IMR-90 (cell line): ENCODE results near the gene MGAT5. TPM values are rescaled to one million over a fixed set of nuclear protein-coding genes. Genes with fewer than 3 reads are reported as not detected.

ENCODE experiments used
- ATAC-seq: fragments of 200-7000 bp; cut with Tn5 transposase; 2 replicates; pipeline ENCODE4 v1.9.1; 2020; ENCODE audit warnings: low read depth, mild to moderate bottlenecking, moderate library complexity
- BruUV-seq: library from RNA; stranded (reverse); fragments of 400-500 nt; replicated peaks from 2 replicates; lab custom pipeline; 2021; lab: Mats Ljungman, UMichigan
- CTCF ChIA-PET: fragments of 300-600 bp; formaldehyde crosslinking; extraction: SDS; loops from one replicate; lab custom pipeline; 2021; ENCODE audit warnings: antibody characterized with exemption; lab: Yijun Ruan, JAX
- POLR2A ChIA-PET: fragments of 300-600 bp; sonication (Branson Sonifier 250); formaldehyde crosslinking; loops from one replicate; lab custom pipeline; 2022; ENCODE audit warnings: antibody characterized with exemption; ENCODE audit not compliant: unreplicated experiment; lab: Charles Lee
- DNase-seq: peaks from one replicate; pipeline ENCODE4 v3.0.0; 2013
- H2AFZ ChIP-seq: replicated peaks from 2 replicates; pipeline ENCODE3; 2013; ENCODE audit warnings: low read length, mild to moderate bottlenecking; ENCODE audit not compliant: poor library complexity
- H2AK5ac ChIP-seq: 2 replicates; pipeline ENCODE4 v1.6.1; 2013; ENCODE audit warnings: low read depth, low read length, inconsistent platforms
- H2AK9ac ChIP-seq: replicated peaks from 2 replicates; pipeline ENCODE3; 2013; ENCODE audit warnings: mild to moderate bottlenecking, low read depth, low read length, moderate library complexity; ENCODE audit not compliant: poor library complexity
- H2BK120ac ChIP-seq: 2 replicates; pipeline ENCODE4 v1.6.1; 2013; ENCODE audit warnings: low read depth, low read length, inconsistent platforms
- H2BK15ac ChIP-seq: 3 replicates; pipeline ENCODE4 v1.6.1; 2013; ENCODE audit warnings: low read depth, low read length, inconsistent platforms
- H2BK20ac ChIP-seq: 2 replicates; pipeline ENCODE4 v1.6.1; 2013; ENCODE audit warnings: low read depth, mild to moderate bottlenecking, inconsistent platforms, low read length, moderate library complexity
- H2BK5ac ChIP-seq: 2 replicates; pipeline ENCODE4 v1.6.1; 2013; ENCODE audit warnings: mild to moderate bottlenecking, low read depth, low read length, inconsistent platforms; ENCODE audit not compliant: poor library complexity, severe bottlenecking
- H3K14ac ChIP-seq: replicated peaks from 2 replicates; pipeline ENCODE4 v1.6.1; 2013; ENCODE audit warnings: low read depth, low read length, inconsistent platforms
- H3K18ac ChIP-seq: 2 replicates; pipeline ENCODE4 v1.6.1; 2013; ENCODE audit warnings: low read depth, low read length, control low read depth
- H3K23ac ChIP-seq: 2 replicates; pipeline ENCODE4 v1.6.1; 2013; ENCODE audit warnings: low read depth, low read length, inconsistent platforms
- H3K27ac ChIP-seq: 2 replicates; pipeline ENCODE4 v1.5.1; 2013; ENCODE audit warnings: mild to moderate bottlenecking, control low read depth, low read length; ENCODE audit not compliant: insufficient read depth
- H3K27me3 ChIP-seq: 2 replicates; pipeline ENCODE4 v1.6.1; 2013; ENCODE audit warnings: low read length; ENCODE audit not compliant: control insufficient read depth, insufficient read depth
- H3K36me3 ChIP-seq: 2 replicates; pipeline ENCODE4 v1.6.1; 2013; ENCODE audit warnings: low read length, mixed read lengths; ENCODE audit not compliant: control insufficient read depth, insufficient read depth
- H3K4ac ChIP-seq: 2 replicates; pipeline ENCODE4 v1.6.1; 2013; ENCODE audit warnings: low read depth, low read length, inconsistent platforms
- H3K4me1 ChIP-seq: 2 replicates; pipeline ENCODE4 v1.6.1; 2013; ENCODE audit warnings: low read length, mixed read lengths; ENCODE audit not compliant: control insufficient read depth, insufficient read depth
- H3K4me2 ChIP-seq: 2 replicates; pipeline ENCODE4 v1.6.1; 2013; ENCODE audit warnings: low read depth, mild to moderate bottlenecking, control low read depth, low read length, moderate library complexity
- H3K4me3 ChIP-seq: 2 replicates; pipeline ENCODE4 v1.5.1; 2013; ENCODE audit warnings: low read depth, mild to moderate bottlenecking, control low read depth, low read length, moderate library complexity; ENCODE audit not compliant: insufficient read depth
- H3K56ac ChIP-seq: 2 replicates; pipeline ENCODE4 v1.6.1; 2013; ENCODE audit warnings: low read length, inconsistent platforms; ENCODE audit not compliant: insufficient read depth; ENCODE audit errors: extremely low read depth
- H3K79me1 ChIP-seq, 2 experiments: 2 replicates each; pipeline ENCODE4 v1.6.1; 2013; ENCODE audit warnings: low read length in 2 of 2, inconsistent platforms in 1 of 2, low read depth in 1 of 2
- H3K9ac ChIP-seq: 2 replicates; pipeline ENCODE4 v1.6.1; 2013; ENCODE audit warnings: low read depth, low read length, control low read depth
- H3K9me1 ChIP-seq: 2 replicates; pipeline ENCODE4 v1.6.1; 2013; ENCODE audit warnings: low read length, inconsistent platforms; ENCODE audit not compliant: insufficient read depth
- H3K9me3 ChIP-seq: 2 replicates; pipeline ENCODE4 v1.6.1; 2013; ENCODE audit warnings: low read length; ENCODE audit not compliant: control insufficient read depth, insufficient read depth
- H4K20me1 ChIP-seq: 2 replicates; pipeline ENCODE4 v1.6.1; 2013; ENCODE audit warnings: low read length, inconsistent platforms; ENCODE audit not compliant: insufficient read depth
- H4K5ac ChIP-seq: 2 replicates; pipeline ENCODE4 v1.6.1; 2013; ENCODE audit warnings: mild to moderate bottlenecking, low read depth, low read length, control low read depth
- H4K8ac ChIP-seq, 2 experiments: 2 replicates each; pipeline ENCODE4 v1.6.1; 2013; ENCODE audit warnings: low read depth in 2 of 2, low read length in 2 of 2, control low read depth in 1 of 2, inconsistent platforms in 1 of 2
- H4K91ac ChIP-seq: 2 replicates; pipeline ENCODE4 v1.6.1; 2013; ENCODE audit warnings: low read depth, low read length, inconsistent platforms; ENCODE audit not compliant: insufficient read depth
- CEBPB ChIP-seq: IDR thresholded peaks from 2 replicates; pipeline ENCODE4 v1.6.1; 2012; ENCODE audit warnings: low read depth, low read length, improper control_type of control experiment
- CHD1 ChIP-seq: IDR thresholded peaks from 2 replicates; pipeline ENCODE4 v1.6.1; 2012; ENCODE audit warnings: low read depth, low read length, improper control_type of control experiment
- CTCF ChIP-seq: conservative IDR thresholded peaks from 2 replicates; pipeline ENCODE4 v1.5.1; 2012; ENCODE audit warnings: mild to moderate bottlenecking, low read depth, low read length, improper control_type of control experiment
- MXI1 ChIP-seq: IDR thresholded peaks from 2 replicates; pipeline ENCODE4 v1.6.1; 2012; ENCODE audit warnings: low read depth, mild to moderate bottlenecking, low read length, moderate library complexity, borderline replicate concordance
- NFE2L2 ChIP-seq: fragments of 150-350 bp; IDR thresholded peaks from 2 replicates; pipeline ENCODE4 v1.6.1; 2016; ENCODE audit warnings: low read depth, mild to moderate bottlenecking, low read length
- POLR2A ChIP-seq: IDR thresholded peaks from 2 replicates; pipeline ENCODE4 v1.6.1; 2012; ENCODE audit warnings: mild to moderate bottlenecking, low read depth, low read length
- RAD21 ChIP-seq: IDR thresholded peaks from 2 replicates; pipeline ENCODE4 v1.6.1; 2012; ENCODE audit warnings: low read length, improper control_type of control experiment
- SMC3 ChIP-seq: fragments of 150-350 bp; IDR thresholded peaks from 2 replicates; pipeline ENCODE4 v1.6.1; 2016; ENCODE audit warnings: low read depth, mild to moderate bottlenecking, antibody characterized with exemption, low read length, moderate library complexity
- WGBS, 2 experiments: methylation state at CpG; one replicate each; pipeline versions ENCODE4 v1.1.5 to v1.1.7; 2013; ENCODE audit warnings: missing lambda C conversion rate in 2 of 2; ENCODE audit not compliant: insufficient read length in 1 of 2; ENCODE audit errors: extremely low coverage in 2 of 2; 5-methylcytosine and 5-hydroxymethylcytosine counted together
- dilution Hi-C: fragments of 300-500 bp; cut with HindIII; formaldehyde crosslinking; loops from one replicate; pipeline ENCODE4 v1.14.3; 2018; ENCODE audit warnings: low sequenced_read_pairs; ENCODE audit not compliant: unreplicated experiment
- in situ Hi-C: fragments of 300-500 bp; cut with MboI; formaldehyde crosslinking; loops from 3 replicates; pipeline ENCODE4 v1.14.3; 2019; ENCODE audit warnings: low sequenced_read_pairs, inconsistent platforms, mixed read lengths
- intact Hi-C: fragments of 100-400 bp; cut with micrococcal nuclease; formaldehyde crosslinking; loops from 2 replicates; pipeline ENCODE4 v1.10.0; 2022
- polyA plus RNA-seq, 3 experiments: library from polyadenylated mRNA; depleted of rRNA; stranded (reverse); fragments of >200 nt; gene quantifications; 2 replicates each; pipeline ENCODE4 v1.2.3, GENCODE V29; 2012; ENCODE audit warnings: low replicate concordance in 1 of 3
- total RNA-seq: library from RNA; depleted of rRNA; stranded (reverse); fragments of >200 nt; gene quantifications from 2 replicates; pipeline ENCODE4 v1.2.3, GENCODE V29; 2012

MGAT5 gene
- total and polyA plus RNA-seq, 2 of the 4 experiments (the other 2 are of a cell fraction) = 22.9 to 59.9 TPM

GRCh38 chr2:134207589-134208209 lies 46.2 kb upstream of the MGAT5 start:
- H3K27me3 ChIP-seq = no peaks in the 10 kb centered on the region
- no peak overlapping the region for H2BK5ac ChIP-seq
- peaks cover 30 to 57% of the 10 kb centered on the region in 2 experiments for H3K79me1 ChIP-seq
- TF ChIP-seq MXI1 (no peak), CHD1 (no peak), NFE2L2 (no peak), POLR2A (no peak), CEBPB (no peak), SMC3 (peak; percentile 55), CTCF (peak; percentile 57), RAD21 (peak; percentile 57)
- no peaks in the 10 kb centered on the region for H3K36me3 ChIP-seq
- peaks cover 15% of the 10 kb centered on the region for H3K9me1 ChIP-seq
- H3K4me1 ChIP-seq = peaks cover 16% of the 10 kb centered on the region
- ChIA-PET POLR2A (no interaction called here), CTCF (interaction anchor here (0.9 to 1.1 kb wide), 3 partner anchors 59 to 89 kb away, joined by 3 to 6 read pairs (median 3); no protein-coding TSS in a partner anchor)
- peak; percentile 42 for DNase-seq
- no peak overlapping the region for H3K4ac ChIP-seq
- H4K8ac ChIP-seq = no peak overlapping the region
- no peak overlapping the region for H3K14ac ChIP-seq
- no peak overlapping the region for H2BK15ac ChIP-seq
- no peak overlapping the region for H3K56ac ChIP-seq
- intact Hi-C loops (loop anchor here (5.0 kb wide), 2 partner anchors 90 to 320 kb away; no protein-coding TSS in a partner anchor), dilution Hi-C loops (no loop called here), in situ Hi-C loops (no loop called here)
- no peak overlapping the region for H4K5ac ChIP-seq
- WGBS, 2 experiments = no CpG with 5 or more reads among the region's 5 CpGs
- no peak overlapping the region for H4K91ac ChIP-seq
- peak; percentile 39; the same call in 1 of the 2 replicates for ATAC-seq
- no peaks in the 10 kb centered on the region for H3K9me3 ChIP-seq
- H3K27ac ChIP-seq = no peak overlapping the region
- no peak overlapping the region for H3K4me2 ChIP-seq
- no peak overlapping the region for H2BK120ac ChIP-seq
- no peak overlapping the region for H2AK9ac ChIP-seq
- H4K20me1 ChIP-seq = peaks cover 54% of the 10 kb centered on the region
- peak overlapping the region; percentile 27; the same call in 1 of the 2 replicates for H2BK20ac ChIP-seq
- no peak overlapping the region for H3K18ac ChIP-seq
- no TSS peak for BruUV-seq
- no peak overlapping the region for H2AFZ ChIP-seq
- H3K23ac ChIP-seq = no peak overlapping the region
- no peak overlapping the region for H3K9ac ChIP-seq
- H3K4me3 ChIP-seq = no peak overlapping the region
- H2AK5ac ChIP-seq = no peak overlapping the region; the same call in 1 of the 2 replicates
